HG03039 (cell line): ENCODE results near the gene RGS8.

ENCODE experiments used
- ATAC-seq: cut with Tn5 transposase; IDR thresholded peaks from one replicate; pipeline ENCODE4 v1.9.1; 2021; ENCODE audit warnings: mild to moderate bottlenecking, moderate library complexity; ENCODE audit not compliant: unreplicated experiment

RGS8 gene

GRCh38 chr1:182672487-182672836 lies 11.9 kb downstream of the RGS8 start:
- ATAC-seq, result no peak

DNA sequence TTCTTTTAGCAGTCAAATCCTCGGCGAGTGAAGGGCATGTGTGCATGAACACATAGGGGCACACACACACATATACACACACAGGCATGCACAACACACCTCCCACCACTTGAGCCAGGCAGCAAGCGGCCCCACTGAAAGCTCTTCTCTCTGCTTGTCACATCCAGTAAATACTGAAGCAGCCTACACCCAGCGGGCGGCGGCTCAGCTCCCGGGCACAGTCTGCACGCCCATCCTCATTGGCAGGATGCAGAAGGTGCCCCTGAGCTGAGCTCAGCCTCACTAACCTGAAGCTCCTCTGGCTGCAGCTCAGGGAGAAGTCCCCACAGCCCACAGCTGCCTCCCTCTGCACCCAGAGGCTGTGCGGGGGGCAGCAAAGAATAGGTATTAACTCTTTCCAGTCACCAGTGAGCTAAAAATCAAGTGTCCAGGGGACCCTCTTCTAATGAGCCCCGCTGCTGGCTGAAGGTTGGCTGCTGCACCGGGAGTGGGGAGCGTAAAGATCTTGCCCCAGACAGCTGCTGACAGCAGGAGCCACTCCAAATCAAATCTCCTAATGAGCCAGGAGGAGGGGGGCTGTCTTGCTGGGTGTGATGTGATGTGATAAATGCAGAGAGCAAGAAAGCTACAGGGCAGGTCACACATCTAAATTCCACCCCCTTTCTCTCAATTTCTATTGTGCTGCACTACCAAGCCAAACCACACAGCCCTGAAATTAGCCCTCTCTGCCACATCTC lies 12.5 kb downstream of the RGS8 start:
- no peak for ATAC-seq

GRCh38 chr1:182670032-182670749 lies 14.2 kb downstream of the RGS8 start:
- ATAC-seq, result no peak

GRCh38 chr1:182669266-182669665 lies 15.1 kb downstream of the RGS8 start:
- no peak for ATAC-seq

DNA sequence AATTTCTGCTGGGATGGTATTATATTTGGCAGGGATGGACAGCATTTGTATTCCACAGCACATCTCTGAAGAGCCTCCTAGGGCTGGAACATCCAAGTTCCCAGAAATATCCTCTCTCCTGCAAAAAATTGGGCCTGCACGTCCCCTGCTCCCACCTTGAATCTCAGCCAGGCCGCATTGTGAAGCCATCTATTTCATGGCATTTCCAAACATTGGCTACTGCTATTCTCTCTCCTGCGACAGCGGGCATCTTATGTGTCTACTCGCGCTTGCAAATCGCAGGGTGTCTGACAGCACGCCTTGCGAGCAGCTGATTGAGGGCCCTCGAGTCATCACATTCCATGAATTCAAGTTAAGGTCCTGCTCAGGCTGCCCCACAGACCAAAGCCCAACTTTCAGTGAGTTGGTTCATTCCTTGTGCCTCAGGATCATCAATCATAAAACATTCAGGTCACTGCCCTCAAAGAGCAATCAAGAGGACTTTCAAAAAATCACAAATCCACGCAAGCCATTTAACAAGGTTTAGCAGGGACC lies 15.8 kb downstream of the RGS8 start:
- no peak for ATAC-seq

- no peak for ATAC-seq
These were observed 16.4 kb downstream of the RGS8 start for GRCh38 chr1:182667848-182668505.

- ATAC-seq, result no peak
These were observed 17.7 kb downstream of the RGS8 start for GRCh38 chr1:182666706-182667105.

GRCh38 chr1:182664296-182664695 lies 20.1 kb downstream of the RGS8 start:
- no peak for ATAC-seq

DNA sequence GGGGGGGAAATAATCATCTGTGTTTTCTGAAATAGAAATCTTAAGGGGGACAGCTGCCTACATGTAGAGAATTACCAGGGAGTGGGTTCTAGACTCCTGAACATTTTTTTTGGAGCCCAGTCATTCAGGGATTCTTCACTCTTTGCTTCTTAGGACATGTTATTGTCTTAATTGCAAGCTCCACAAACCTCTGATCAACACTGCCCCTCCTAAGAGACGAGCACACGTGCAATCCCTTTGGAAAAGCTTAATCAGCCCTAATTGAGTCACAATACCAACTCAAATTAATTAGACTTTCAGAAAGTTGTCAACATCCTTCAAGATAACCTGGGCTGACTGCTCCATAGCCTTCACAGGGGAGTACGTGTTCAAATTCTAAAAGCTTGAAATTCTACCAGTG lies 21.4 kb downstream of the RGS8 start:
- no peak for ATAC-seq

GRCh38 chr1:182662121-182662890 lies 22.1 kb downstream of the RGS8 start:
- no peak for ATAC-seq

DNA sequence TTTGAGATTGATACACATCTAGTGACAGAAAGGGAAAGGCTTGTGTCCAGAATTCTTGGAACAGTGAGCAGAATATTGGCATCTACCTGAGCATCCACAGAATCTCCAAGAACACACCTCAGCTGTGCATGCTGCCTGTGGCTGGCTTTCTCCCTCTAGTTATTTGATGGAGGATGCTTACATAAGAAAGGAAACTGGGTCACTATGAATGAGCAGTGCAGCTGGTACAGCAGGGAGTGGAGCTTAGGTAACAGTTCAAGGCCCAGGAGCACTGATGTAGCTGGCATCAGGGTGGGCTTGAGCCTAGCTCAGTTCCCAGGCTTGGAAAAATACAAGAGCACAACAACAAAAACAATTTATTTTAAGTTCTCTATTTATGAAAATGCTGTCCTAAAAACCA lies 26.3 kb downstream of the RGS8 start:
- no peak for ATAC-seq

DNA sequence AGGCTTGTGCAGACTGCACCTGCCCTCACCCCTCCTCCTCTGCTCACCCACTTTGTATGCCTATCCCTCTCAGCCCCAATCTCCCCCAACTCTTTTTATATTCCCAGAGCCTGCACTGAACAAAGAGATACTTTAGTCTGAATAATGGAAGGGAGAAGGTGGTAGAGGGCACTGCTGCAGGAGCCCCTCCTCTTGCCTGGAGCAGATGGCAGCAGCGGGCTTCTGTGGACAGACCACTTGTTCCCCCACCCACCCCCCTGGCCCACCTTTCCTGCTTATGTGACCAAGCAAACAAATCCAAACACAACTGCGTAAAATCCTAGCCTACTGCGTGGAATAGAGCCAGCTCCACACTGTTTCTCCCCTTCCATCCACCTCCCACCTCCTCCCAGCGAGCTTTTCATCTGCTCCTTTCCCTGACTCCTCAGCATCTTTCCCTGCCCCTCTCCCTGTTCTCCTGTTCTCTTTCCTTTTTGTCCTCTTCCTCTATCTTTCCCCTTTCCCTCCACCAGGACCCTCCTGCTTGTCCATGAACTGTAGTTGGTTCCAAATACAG lies 27.5 kb downstream of the RGS8 start:
- ATAC-seq, result no peak

DNA sequence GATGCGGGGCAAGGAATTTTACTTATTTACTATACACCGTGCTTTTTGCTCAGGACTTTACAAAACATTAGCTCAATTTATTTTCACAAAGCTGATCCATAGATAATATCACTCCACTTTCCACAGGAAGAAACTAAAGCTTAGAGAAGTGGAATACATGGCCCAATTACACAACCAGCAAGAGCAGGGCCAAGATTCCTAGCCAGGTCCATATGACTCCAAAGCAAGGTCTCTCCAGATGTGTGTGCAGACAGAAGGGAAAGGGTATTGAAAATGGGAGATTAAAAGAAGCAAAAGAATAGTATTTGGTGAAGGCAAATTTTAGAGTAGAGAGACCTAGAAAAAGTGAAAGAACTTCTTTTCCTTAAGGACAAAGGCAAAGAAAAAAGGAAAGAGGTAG lies 30.4 kb downstream of the RGS8 start:
- no peak for ATAC-seq

GRCh38 chr1:182652933-182653332 lies 31.5 kb downstream of the RGS8 start:
- no peak for ATAC-seq

- no peak for ATAC-seq
These were observed 33.1 kb downstream of the RGS8 start for GRCh38 chr1:182651339-182651724.

- no peak for ATAC-seq
These were observed 33.6 kb downstream of the RGS8 start for GRCh38 chr1:182650678-182651338.

DNA sequence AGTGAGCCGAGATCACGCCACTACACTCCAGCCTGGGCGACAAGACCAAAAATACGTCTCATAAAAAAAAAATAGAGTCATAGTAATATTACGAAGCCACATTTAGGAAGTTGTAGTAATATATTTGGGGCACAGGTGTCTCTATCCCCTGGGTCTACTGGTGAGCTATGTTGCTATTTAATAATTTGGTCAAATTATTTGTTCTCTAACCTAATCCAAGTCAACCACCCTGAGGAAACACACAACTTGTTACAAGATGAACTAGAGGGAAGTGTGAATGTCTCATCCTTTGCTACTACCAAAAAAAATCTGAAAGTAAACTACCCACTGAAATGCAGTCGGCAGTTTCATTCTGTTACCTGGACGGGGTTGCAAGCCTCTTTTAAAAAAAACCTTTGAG lies 35.3 kb downstream of the RGS8 start:
- ATAC-seq, result no peak

GRCh38 chr1:182646739-182647138 lies 37.6 kb downstream of the RGS8 start:
- no peak for ATAC-seq

GRCh38 chr1:182644886-182645285 lies 39.5 kb downstream of the RGS8 start:
- ATAC-seq, result no peak

- ATAC-seq, result no peak
These were observed 40.7 kb downstream of the RGS8 start for GRCh38 chr1:182643699-182644098.
